A549 (cell line): Measurements from ENCODE around the gene FYB1.

ENCODE experiments used
- CTCF ChIP-seq: fragments of >200 bp; sonication (Bioruptor Twin); formaldehyde crosslinking; IDR thresholded peaks from 3 replicates; pipeline ENCODE4 v1.5.1; 2016
- EP300 ChIP-seq, 2 experiments: fragments of >200 bp; sonication (Bioruptor Twin); formaldehyde crosslinking; IDR thresholded peaks; 2 replicates in 1 of 2; 3 replicates in 1 of 2; pipeline ENCODE4 v1.6.1; 2016 to 2017
- POLR2A ChIP-seq: IDR thresholded peaks from 2 replicates; pipeline ENCODE4 v1.6.1; 2012; ENCODE audit warnings: mild to moderate bottlenecking, low read length

- no peak for TF ChIP-seq CTCF
- TF ChIP-seq POLR2A = no peak
- TF ChIP-seq EP300 (IDR thresholded peaks at IDR 0.05) = no peak
Measured at GRCh38 chr5:39266442-39266841, 47.1 kb upstream of the FYB1 start.
